HL-60 (cell line): Measurements from ENCODE around the gene UIMC1.

Experiments
- POLR2AphosphoS5 ChIP-seq: IDR thresholded peaks from 2 replicates; pipeline ENCODE4 v1.6.1; 2012; ENCODE audit warnings: low read depth
- TF ChIP-seq, protein P1 (sequence below): IDR thresholded peaks from one replicate; pipeline ENCODE4 v1.5.1; 2011; ENCODE audit warnings: low read length, control low read depth, inconsistent platforms; ENCODE audit not compliant: insufficient read depth

DNA sequence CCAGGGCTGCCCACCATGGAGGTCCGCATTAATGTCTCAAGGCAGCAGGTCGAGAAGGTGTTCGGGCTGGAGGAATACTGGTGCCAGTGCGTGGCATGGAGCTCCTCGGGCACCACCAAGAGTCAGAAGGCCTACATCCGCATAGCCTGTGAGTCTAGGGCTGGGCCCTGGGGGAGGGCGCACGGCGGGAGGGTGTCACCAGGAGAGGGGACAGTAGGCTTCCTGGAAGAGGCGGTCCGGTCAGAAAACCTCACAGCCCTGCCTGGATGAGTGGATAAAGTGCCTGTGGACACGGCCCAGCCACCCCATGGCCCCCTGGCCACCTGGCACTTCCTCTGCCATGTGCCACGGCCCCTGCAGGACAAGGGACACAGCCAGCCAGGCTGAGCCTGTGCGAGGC is 138.5 kb downstream of the UIMC1 start:
- no peak for TF ChIP-seq POLR2AphosphoS5
- TF ChIP-seq, protein P1, sequence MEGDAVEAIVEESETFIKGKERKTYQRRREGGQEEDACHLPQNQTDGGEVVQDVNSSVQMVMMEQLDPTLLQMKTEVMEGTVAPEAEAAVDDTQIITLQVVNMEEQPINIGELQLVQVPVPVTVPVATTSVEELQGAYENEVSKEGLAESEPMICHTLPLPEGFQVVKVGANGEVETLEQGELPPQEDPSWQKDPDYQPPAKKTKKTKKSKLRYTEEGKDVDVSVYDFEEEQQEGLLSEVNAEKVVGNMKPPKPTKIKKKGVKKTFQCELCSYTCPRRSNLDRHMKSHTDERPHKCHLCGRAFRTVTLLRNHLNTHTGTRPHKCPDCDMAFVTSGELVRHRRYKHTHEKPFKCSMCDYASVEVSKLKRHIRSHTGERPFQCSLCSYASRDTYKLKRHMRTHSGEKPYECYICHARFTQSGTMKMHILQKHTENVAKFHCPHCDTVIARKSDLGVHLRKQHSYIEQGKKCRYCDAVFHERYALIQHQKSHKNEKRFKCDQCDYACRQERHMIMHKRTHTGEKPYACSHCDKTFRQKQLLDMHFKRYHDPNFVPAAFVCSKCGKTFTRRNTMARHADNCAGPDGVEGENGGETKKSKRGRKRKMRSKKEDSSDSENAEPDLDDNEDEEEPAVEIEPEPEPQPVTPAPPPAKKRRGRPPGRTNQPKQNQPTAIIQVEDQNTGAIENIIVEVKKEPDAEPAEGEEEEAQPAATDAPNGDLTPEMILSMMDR = no peak
